ENCODE results near the gene ARGLU1. TPM values are rescaled to one million over a fixed set of nuclear protein-coding genes. Genes with fewer than 3 reads are reported as not detected.

The ARGLU1 gene
- total RNA-seq, 4 donors from 2014 or later, result 10.0 to 41.1 (median 12.9) TPM

DNA sequence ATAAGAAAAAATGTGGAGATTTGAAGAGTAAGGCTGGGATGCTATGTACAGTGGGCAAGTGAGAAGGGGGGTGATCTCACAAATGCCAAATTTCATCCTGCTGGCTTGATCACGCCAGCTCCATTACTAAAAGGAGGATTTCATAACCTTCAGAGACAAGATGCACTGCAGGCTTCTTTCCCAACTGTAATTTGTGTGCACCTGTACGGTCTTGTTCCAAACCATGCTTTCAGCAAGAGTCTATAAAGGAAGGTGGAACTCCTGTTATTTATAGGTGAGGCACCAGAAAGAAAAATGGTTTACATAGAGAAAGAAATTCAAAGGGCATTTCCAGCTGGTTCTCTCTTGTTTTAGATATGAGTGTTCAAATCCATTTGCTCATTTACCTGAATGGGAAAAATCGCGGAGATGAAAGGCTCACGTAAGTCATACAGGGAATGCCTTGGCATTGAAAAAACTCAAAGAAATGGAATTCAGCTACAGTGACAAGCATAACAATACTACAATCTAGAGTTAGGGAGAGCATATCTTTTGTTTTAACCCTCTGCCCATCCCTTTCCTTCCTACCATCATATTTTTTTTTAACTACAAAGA, 45.7 kb downstream of the ARGLU1 start:
- in situ Hi-C loops (cut with MboI; ENCODE audit: low sequenced_read_pairs in 4 of 4) (no loop called here), intact Hi-C loops (cut with DNase I; ENCODE audit: low total_unique reads) (no loop called here)
- ATAC-seq (no peak), DNase-seq (no peak)
- Histone ChIP-seq H3K4me3 (no peak overlapping the region), H3K36me3 (no peaks in the 10 kb centered on the region), H3K27me3 (no peaks in the 10 kb centered on the region), H3K27ac (no peak overlapping the region), H3K4me1 (peaks cover 20 to 33% of the 10 kb centered on the region in 2 donors), H3K9me3 (no peaks in the 10 kb centered on the region)
- TF ChIP-seq, protein P1, sequence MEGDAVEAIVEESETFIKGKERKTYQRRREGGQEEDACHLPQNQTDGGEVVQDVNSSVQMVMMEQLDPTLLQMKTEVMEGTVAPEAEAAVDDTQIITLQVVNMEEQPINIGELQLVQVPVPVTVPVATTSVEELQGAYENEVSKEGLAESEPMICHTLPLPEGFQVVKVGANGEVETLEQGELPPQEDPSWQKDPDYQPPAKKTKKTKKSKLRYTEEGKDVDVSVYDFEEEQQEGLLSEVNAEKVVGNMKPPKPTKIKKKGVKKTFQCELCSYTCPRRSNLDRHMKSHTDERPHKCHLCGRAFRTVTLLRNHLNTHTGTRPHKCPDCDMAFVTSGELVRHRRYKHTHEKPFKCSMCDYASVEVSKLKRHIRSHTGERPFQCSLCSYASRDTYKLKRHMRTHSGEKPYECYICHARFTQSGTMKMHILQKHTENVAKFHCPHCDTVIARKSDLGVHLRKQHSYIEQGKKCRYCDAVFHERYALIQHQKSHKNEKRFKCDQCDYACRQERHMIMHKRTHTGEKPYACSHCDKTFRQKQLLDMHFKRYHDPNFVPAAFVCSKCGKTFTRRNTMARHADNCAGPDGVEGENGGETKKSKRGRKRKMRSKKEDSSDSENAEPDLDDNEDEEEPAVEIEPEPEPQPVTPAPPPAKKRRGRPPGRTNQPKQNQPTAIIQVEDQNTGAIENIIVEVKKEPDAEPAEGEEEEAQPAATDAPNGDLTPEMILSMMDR (IDR thresholded peaks at IDR 0.05 in 4 of 5, conservative IDR thresholded peaks at IDR 0.05 in 1 of 5), result no peak
- TF ChIP-seq POLR2A (IDR thresholded peaks at IDR 0.05), result no peak

DNA sequence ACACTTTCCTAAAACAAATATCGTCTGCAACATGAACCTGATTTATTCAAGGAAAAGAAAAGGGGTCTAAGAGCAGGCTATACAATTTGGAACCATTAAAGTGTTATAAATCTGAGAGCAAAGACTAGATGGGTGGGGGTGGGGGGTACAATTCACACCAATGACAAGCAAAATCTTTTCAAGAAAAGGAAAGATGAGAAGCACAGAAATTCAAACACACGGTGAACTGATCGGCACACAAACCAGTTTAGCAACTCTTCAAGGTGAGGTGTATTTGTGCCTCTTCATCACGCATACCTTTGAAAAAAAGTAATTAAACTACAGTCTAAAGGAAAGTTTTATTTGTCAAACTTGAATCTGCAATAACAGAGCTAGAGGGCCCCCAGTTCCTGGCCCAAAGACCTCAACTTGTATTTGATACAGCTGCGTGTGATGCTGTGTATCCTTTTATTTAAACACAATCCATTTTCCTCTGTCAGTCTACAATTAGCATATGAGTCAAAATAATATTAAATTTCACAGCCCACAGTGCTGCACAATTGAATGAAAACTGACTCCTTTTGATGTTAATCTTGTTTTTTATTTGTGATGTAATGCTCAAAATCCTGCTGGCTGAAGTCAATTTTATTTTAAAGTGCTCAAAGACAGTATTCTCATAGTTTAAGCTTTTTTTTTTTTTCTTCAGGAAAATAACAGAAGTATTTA, 46.7 kb downstream of the ARGLU1 start:
- no peaks in the 10 kb centered on the region for H3K27me3 ChIP-seq
- H3K9me3 ChIP-seq, result no peaks in the 10 kb centered on the region
- ATAC-seq, result no peak
- no peaks in the 10 kb centered on the region for H3K36me3 ChIP-seq
- no peak for DNase-seq
- TF ChIP-seq, protein P1 (IDR thresholded peaks at IDR 0.05 in 4 of 5, conservative IDR thresholded peaks at IDR 0.05 in 1 of 5), result no peak
- no peak for TF ChIP-seq POLR2A (IDR thresholded peaks at IDR 0.05)
- H3K27ac ChIP-seq, result no peak overlapping the region
- peaks cover 20 to 37% of the 10 kb centered on the region in 2 donors for H3K4me1 ChIP-seq
- H3K4me3 ChIP-seq, result no peak overlapping the region
- in situ Hi-C loops (cut with MboI; ENCODE audit: low sequenced_read_pairs in 4 of 4) (no loop called here), intact Hi-C loops (cut with DNase I; ENCODE audit: low total_unique reads) (no loop called here)

DNA sequence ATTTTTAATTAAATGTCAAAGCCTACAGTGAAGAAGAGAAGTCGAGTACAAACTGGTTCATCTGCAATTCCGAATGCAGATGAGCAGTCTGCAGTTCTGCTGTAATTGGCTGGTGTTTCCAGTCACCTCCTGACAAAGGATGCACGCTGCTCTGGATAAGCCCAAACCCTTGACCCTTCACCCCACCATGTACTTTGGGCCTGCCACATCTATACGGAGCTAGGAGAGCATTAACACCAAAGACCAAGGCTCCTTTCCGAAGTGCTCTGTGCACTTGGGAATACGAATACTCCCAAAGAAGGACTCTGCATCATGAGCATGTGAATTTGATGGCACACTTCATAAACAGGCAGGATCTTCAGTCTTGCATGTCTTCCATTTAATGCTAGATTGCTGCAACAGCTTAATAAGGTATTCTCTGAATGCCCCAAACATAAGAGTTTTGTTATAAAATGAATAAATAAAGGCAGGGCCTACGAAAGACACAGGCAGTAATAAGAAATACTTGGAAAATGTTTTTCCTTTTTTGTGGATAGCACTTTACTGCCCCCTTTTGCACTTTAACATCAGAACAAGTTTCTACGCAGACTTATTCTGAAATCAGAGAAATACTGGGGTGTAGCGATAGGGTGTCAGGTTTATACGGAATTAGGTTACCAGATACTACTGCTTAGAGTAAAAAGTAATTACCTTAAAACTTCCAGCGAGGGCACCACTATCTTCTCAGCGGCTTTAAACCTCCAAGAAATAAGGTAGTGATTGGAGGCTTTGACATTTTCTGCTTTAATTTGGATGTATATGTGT, 47.5 kb downstream of the ARGLU1 start:
- intact Hi-C loops (cut with DNase I; ENCODE audit: low total_unique reads) (no loop called here), in situ Hi-C loops (cut with MboI; ENCODE audit: low sequenced_read_pairs in 4 of 4) (no loop called here)
- Histone ChIP-seq H3K27me3 (no peaks in the 10 kb centered on the region), H3K4me3 (no peak overlapping the region), H3K36me3 (no peaks in the 10 kb centered on the region), H3K4me1 (peaks cover 20 to 37% of the 10 kb centered on the region in 2 donors), H3K27ac (no peak overlapping the region), H3K9me3 (no peaks in the 10 kb centered on the region)
- DNase-seq (no peak), ATAC-seq (no peak)
- TF ChIP-seq, protein P1 (IDR thresholded peaks at IDR 0.05 in 4 of 5, conservative IDR thresholded peaks at IDR 0.05 in 1 of 5), result peak in 1 of 5 experiments; percentile 33
- no peak for TF ChIP-seq POLR2A (IDR thresholded peaks at IDR 0.05)

DNA sequence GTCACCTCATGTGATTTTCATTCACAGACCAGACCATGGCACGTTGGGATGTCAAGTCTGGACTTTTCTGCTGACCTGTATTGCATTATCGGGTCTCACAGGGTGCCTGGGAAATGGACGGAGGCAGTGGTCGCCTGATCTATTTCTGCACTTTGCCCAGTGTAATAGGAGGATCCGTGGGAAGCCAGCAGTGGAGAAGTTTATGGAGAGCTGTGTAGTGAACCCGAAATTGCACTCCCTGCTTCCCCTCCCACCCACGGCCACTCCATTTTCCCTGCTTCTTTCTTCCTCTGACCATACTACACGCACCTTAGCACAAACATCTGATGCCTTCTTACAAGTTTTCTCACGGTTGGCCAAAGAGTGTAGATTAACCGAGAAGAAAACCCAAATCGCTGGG, 49.4 kb downstream of the ARGLU1 start:
- no peak overlapping the region for H3K27ac ChIP-seq
- no peaks in the 10 kb centered on the region for H3K27me3 ChIP-seq
- ATAC-seq (no peak), DNase-seq (no peak)
- no peak overlapping the region for H3K4me3 ChIP-seq
- no peaks in the 10 kb centered on the region for H3K36me3 ChIP-seq
- in situ Hi-C loops (cut with MboI; ENCODE audit: low sequenced_read_pairs in 4 of 4) (no loop called here), intact Hi-C loops (cut with DNase I; ENCODE audit: low total_unique reads) (no loop called here)
- peaks cover 12 to 29% of the 10 kb centered on the region in 2 donors for H3K4me1 ChIP-seq
- TF ChIP-seq POLR2A (IDR thresholded peaks at IDR 0.05), result no peak
- TF ChIP-seq, protein P1 (IDR thresholded peaks at IDR 0.05 in 4 of 5, conservative IDR thresholded peaks at IDR 0.05 in 1 of 5), result no peak
- H3K9me3 ChIP-seq, result no peaks in the 10 kb centered on the region

Measured in gastrocnemius medialis (tissue), 4 donors.